SK-N-SH treated with all-trans-retinoic acid at 6 μM for 48 hours (cell line): ENCODE data around the gene ZPR1.

Experiments
- ARNTL ChIP-seq: fragments of 450-650 bp; formaldehyde crosslinking; IDR thresholded peaks from 2 replicates; pipeline ENCODE4 v1.5.0; 2020; ENCODE audit warnings: low read depth, mild to moderate bottlenecking, moderate library complexity, borderline replicate concordance
- PATZ1 ChIP-seq: fragments of 250-450 bp; sonication (Bioruptor Pico); IDR thresholded peaks from 2 replicates; pipeline ENCODE4 v1.8.0; 2020; ENCODE audit warnings: mild to moderate bottlenecking, moderate library complexity, borderline replicate concordance

- TF ChIP-seq PATZ1 (CRISPR knock-in tag) (no peak), ARNTL (CRISPR knock-in tag) (no peak)
These were observed 9.3 kb downstream of the ZPR1 start for GRCh38 chr11:116778556-116778955.
